GM21737 (cell line): ENCODE measurements around the gene ATP23.

ENCODE experiments used
- ATAC-seq: cut with Tn5 transposase; IDR thresholded peaks from one replicate; pipeline ENCODE4 v1.9.1; 2021; ENCODE audit warnings: mild to moderate bottlenecking, moderate library complexity; ENCODE audit not compliant: unreplicated experiment

The ATP23 gene, protein sequence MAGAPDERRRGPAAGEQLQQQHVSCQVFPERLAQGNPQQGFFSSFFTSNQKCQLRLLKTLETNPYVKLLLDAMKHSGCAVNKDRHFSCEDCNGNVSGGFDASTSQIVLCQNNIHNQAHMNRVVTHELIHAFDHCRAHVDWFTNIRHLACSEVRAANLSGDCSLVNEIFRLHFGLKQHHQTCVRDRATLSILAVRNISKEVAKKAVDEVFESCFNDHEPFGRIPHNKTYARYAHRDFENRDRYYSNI

DNA sequence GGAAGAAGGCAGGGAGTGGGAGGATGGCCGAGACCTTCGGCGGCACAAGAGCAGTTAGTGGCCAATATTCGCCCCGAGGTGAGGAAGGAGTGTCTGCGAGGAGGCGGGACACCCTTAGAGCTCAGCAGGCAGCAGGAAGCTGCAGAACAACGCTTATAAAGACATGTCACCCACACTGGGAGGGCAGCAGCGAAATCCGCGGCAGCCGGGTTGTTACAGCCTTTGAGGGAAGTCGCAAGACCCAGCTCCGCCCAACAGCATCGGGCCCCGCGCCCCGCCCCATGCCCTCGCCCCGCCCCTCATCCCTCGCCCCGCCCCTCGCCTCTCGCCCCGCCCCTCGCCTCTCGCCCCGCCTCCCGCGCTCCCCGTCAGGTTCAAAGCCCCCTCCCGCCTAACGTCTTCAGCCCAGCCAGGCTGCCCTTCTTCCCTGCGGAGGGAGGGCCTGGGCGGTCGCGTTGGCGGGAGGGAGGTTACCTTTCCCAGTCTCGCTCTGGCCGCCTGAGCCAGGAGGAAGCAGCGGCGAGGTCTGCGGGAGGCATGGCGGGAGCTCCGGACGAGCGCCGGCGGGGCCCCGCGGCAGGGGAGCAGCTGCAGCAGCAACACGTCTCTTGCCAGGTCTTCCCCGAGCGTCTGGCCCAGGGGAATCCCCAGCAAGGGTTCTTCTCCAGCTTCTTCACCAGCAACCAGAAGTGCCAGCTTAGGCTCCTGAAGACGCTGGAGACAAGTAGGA, at the start of gene ATP23:
Gene ATP23 (plus strand): TSS at position 403 of the 730 bp plus-strand sequence. CDS start 135 bp downstream, at position 538.
- peak; percentile 79 for ATAC-seq

DNA sequence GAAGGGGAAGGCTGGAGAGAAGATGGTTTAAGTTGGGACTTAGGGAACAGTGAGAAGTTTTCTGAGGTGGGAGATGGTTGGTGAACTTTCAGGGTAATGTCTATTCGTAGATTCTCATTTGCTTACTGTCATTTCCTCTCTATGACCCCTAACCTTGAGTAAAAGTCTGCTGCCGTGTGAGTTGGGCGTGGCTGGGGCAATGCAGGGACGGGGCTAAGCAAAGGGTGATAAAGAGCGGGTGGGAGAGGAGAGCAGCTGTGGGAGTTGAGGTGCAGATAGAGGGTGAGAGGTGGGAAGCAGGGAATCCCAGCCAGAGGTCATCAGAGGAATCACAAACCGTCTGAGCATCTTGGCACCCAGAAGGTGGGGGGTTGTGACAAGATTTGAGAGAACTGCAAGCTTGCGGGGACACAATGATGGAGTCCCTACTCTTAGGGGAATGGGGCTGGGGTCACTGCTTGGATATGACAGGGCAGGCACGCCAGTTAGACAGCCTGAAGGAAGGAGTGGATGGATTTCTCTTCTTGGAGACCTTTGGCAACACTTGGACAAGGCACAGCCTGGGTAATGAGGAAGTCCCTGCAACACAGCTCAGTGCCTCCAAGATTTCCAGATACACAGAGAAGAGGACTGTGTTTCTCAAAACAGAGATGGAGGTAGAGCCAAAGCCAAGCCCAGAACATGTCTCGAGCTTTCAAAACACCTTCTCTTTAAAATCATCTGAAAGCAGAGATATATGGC, 49.0 kb upstream of the ATP23 start:
- no peak for ATAC-seq

DNA sequence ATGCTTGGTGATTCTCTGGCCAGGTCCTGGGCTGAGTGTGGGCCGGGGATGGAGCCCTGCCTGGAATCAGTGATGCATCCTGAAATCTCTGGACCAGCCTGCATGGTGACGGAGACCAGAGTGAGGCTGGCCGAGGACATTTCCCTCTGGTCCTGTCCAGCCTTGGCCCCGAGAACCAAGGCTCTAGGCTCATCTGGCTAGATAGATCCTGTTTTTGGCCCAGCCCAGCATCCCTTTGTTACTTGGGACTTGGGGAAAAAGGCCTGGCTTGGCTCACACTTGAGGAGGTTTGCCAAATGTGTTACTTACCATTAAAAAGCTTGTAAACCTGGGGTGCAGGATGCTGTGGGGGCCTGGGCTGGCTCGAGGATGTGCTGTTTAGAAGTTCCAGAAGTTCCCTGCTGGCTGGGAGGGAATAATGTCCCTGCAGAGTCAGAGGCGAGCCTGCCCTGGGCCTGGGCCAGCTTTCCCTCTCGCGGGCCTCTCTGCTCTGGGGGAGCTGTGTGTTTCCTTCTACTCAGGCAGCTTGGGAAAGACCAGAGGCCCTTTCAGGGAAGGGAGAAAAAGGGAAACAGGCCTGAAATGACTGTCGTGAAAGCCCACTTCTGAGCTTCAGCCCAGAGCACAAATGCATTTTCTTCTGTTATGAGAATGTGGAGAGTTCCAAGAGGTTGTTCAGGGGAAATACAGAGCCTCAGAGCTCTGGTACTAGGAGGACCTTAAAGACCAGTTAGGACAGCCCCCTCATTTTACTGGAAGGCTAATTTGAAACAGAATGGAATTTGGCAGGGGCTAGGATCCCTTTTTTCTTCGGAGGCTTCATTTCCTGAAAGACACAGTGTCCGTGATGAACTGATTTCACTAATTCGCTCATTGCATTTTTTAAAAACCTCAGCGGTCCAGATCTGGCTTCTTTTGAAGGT, 47.7 kb upstream of the ATP23 start:
- no peak for ATAC-seq

DNA sequence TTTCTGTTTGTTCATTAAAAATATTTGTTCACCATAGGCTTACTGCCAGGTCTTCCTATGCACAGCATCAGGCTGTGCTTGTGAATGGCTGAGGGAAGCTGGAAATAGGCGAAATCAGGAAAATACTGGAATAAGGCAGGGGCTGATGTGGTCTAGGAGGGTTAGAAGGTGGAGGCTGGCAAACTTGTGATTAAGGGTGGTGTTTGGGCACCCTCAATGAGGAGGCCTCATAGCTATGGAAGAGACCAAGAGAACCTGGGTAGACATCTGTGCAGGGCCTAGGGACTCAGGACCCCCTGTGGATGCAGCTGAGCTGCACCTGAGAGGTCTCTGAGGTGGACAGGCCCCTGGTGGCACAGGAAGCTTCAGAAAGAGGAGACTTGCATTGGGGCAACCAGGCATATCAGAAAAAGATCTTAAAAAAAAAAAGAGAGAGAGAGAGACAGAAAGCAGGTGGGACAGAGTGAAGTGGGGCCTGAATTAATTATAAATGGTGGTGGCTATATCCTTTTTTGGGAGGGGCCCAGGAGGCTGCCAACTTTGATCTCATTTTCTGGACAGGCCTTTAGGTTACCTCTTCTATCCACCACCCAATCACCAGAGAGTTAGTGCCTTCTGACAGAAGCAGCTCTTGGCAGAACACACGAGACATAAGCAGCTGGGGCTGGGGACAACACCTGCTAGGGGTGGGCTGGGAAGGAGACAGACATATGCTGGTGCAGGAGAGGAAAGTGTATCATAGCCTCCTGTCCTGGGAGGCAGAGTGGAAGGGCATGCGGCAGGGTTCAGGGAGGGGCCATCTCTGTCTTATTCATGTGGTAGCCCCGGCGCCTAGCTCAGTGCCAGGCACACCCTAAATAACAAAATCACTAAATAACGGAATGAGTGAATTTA, 46.7 kb upstream of the ATP23 start:
- ATAC-seq = no peak

DNA sequence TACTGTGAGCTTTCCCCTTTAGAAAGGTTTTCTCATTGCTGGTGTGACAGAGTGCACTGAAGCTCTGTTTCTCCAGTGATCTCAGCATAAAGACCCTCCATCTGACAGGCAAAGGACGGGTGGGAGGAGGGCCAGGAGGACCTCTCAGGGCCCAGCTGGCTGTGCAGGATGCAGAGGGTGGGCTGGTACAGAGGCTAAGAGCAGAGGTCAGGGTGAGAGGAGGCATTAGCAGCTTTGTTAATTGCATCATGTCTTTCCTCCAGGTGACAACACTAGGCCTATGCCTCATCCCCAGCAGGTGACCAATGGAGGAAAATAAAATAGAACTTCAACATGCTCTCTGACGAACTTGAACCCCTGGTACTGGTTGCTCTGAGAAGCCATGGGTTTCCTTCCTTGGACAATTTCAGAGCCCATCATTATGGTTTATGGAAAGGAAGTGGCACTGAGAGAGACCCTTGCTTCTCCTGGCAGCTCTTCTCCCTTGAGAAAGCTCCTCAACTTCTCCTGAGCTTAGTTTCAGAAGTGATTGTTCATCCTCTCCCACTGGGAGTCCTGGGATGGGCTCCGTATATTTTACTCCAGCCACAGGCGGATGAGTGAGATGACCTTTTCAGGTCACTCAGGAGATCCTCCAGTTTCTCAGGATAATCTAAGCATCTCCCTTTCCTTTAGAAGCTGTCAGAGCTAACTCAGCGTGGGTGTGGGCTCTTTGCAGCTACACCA, 45.8 kb upstream of the ATP23 start:
- no peak for ATAC-seq

DNA sequence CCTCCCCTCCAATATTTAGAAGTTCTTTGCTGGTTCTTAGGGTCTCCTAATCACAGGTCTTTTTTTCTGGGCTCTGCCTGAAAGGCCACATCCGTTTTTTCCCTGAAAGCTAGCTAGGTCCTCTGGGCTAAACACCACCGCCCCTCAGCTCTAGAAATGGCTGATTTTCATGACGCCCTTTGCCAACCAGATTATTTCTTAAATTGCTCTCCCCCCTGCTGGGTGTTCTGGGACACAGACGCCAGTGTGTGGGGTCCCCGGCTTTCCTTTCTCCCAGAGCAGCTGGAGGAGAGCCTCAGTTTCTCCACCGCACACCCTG, 45.3 kb upstream of the ATP23 start:
- no peak for ATAC-seq

DNA sequence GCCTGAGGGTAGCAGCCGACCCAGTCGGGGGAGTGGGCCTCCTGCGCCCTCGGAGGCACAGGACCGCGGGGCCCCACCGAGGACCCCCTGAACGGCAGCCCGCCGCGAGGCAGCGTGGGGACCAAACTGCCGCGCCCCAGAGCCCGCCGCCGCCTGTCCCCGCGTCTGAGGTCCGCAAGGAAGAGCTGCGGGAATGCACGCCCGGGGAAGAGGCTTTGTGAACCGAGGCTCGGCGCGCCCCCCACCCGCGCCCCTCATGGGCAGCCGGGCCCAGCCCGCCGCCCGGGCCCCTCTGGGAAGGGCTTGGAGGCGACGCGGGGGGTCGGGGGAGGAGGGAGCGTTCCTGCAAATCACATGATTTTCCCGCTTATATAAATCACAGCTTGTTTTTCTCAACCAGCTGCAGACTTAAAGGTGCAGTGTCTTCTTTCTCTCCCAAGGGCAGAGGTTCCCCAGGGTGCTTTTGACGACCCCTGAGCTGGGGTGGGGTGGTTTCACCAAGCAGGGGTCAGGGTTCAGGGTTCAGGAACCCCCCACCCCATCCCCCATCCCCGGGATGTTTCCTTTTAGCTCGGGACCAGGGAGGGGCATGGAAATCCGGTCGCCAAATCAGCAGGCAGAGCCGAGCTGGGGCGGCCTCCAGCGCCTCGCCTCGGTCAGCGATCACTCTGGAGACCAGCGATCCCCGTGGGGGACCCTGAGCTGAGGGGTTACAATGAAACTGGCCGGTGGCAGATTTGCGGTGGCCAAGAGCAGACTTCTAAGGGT, 44.7 kb upstream of the ATP23 start:
- no peak for ATAC-seq

DNA sequence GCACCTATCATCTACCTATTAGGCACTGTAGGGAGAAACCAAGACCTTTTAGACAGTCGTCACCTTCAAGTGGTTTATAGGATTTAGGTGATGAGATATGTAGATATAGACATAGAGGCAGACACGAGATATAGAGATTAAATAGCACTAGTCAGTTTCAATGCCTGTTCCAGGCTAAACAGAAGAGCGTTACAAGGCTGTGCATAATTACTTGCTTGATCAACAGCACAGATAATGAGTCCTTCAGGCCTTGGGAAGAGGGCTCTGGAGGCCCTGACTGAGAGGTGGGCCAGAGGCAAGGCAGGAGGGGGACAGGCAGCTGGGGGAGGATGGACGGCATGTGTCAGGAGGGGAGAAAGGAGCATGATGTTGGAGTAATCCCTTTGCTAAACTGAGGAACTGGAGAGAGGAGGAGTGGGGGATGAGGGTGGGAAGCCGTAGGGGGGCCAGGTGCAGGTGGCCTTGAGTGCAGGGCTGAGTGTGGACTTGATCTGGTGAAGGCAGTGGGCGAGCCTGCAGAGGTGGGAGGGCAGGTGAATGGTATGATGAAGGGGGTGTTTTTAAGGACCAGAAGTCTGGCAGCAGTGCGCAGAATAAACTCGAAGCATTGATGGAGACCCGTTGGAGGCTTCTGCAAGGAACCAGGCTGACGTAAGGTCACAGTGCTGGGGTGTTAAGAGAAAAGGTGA, 43.9 kb upstream of the ATP23 start:
- no peak for ATAC-seq

DNA sequence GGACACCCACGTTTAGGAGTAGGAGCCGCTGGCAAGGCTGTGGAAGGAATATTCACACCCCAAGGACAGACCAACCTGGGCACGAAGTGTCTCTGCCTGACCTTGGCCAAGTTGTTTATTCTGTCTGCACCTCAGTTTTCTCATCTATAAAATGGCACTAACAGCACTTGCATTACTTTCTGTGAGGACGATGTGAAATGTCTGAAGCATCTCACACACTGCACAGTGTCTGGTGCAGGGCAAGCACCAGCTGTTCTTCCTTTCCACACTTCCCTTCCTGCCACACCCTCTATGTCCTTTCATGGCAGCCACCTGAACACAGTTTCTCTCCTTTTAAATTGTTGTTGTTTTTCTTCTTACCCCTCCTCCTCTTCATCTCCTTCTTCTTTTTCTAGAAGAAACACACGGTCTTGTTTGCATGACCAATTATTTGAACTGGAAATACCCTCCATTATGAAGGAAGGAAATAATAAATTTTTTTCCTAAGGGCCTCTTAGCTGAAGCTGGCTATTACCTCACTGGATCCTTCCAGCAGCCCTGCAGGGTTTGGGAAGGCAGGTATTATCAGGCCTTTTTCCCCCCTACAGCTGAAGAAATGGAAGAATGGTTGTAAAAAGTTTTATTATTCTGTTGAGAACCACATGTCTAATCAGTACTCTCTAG, 42.9 kb upstream of the ATP23 start:
- ATAC-seq = no peak

DNA sequence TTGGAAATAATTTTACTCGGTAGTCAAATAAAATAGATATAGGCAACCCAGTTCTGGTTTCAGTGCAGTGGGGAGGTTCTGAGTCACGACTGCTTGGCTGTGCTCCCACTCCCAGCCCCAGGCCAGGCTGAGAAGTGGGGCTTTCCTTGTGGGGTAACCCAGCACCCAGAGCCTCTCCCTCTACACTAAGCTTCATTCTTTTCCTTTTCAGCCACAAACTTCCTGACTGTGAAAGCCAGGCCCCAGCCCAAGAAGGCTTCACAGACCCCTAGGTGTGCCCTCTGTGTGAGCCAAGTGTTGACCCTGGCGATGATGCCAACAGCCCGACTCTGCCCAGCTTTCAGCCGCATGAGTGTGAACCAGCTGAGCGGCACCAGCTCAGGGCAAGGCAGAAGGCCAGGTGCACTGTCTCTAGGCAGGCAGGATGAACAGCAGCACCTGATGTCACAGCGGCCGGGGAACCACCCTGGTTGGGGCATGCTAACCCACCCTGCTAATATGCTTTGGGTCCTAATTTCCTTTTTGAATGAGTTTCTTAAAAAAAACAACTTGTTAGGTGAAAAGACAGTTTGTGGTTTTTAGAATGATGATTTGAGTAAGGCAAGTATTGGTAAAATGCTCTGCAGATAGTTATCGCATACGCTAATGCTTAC, 42.2 kb upstream of the ATP23 start:
- ATAC-seq = peak; percentile 79

DNA sequence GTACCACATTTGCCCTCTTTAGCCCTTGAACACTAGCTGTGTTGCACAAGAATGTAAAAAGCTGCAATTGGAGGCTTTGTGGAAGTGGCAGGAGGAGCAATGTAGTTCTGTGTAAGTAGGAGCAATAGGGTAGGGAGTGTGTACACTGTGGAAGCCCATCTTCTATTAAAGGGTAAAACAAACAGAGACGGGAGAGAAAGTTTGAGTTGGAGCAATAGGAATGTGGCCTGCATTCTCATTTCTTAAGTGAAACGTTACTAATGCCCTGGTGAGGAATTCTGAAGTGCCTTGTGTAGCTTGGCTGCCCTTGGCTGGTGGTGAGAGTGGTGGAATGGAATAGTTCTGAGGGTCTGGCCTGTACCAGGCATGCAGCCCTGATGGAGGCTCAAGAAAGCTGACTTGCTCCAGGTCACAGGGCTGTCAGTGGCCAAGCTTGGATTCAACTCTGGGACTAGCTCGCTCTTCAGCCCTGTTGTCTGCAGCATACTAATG, 38.8 kb upstream of the ATP23 start:
- ATAC-seq = no peak

DNA sequence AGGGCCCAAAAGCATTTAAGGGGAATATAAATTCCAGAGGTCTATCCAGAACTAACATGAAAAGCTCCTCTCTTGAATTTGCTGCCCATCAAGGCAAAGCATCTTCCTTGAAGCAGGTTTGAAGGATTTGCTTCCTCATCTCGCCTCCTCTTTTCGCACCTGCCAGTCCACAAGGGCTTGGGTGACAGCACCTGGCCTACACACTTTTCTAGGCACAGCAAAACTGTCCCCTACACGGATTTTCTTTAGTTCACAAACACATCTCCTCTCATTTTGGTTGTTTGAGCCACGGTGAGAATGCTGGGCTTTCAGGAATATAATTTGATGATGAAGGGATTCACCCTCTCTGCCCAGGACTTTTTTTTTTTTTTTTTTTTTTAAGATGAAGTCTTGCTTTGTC, 36.9 kb upstream of the ATP23 start:
- no peak for ATAC-seq

DNA sequence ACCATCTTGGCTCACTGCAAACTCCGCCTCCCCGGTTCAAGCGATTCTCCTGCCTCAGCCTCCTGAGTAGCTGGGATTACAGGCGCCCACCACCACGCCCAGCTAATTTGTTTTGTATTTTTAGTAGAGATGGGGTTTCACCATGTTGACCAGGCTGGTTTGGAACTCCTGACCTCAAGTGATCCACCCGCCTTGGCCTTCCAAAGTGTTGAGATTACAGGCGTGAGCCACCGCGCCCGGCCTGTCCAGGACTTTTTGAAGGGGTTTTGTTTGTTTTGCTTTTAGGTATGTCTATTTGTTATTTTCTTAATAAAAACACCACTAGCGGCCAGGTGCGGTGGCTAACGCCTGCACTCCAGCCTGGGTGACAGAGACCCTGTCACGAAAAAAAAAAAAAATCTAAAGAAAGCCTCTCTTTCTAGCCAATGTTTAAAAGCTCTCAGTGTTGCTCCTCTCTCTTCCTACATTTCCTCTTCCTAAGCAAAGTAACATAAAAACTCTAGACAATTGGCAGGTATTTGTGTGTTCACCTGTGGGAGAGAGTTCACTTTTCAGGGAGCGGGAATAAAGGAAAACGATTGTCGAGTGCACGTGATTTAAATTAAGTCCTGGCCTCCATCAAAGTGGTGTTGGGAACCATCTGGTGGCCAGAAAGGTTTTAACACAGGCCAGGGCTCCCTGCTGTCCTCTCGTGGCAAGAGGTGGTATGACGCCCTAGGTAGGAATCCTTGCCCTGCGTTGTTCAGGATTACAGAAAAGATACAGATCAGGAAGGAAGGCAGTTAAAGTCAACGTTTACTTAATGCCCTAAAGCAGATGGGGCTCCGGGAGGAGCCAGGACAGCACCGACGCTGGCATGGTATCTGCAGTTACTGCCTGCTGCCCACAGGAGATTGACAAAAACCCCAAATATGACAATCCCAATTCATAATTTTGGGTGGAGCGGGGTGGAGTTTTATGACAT, 36.2 kb upstream of the ATP23 start:
- peak; percentile 85 for ATAC-seq

DNA sequence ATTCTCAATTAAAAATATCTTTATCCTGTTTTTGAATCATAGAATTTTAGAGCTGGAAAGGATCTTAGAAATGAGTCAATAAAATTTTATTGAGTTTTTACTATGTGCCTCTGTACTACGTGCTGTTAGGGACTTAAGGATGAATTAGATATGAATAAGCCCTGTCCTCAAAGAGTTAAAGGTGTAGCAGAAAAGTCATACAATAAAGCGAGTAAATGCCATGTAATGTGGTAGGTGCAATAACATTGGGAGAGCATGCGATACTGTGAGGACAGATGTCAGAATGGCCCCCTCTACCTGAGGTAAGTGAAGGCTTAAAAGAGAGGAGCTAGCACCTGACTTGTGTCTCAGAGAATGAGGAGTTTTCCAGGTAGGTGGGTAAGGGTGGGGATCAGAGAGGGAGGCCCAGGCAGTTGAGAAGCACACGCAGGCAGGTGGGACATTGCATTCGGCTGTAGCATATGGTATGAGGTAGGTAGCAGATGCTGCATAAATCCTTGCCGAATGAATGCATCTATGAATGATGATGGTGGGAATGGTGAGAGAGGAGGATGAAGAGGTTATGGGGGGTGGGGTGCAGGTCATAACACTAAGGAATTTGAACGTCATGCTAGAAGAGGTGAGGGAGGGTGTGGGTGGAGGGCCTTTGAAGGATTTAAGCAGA, 35.4 kb upstream of the ATP23 start:
- no peak for ATAC-seq

DNA sequence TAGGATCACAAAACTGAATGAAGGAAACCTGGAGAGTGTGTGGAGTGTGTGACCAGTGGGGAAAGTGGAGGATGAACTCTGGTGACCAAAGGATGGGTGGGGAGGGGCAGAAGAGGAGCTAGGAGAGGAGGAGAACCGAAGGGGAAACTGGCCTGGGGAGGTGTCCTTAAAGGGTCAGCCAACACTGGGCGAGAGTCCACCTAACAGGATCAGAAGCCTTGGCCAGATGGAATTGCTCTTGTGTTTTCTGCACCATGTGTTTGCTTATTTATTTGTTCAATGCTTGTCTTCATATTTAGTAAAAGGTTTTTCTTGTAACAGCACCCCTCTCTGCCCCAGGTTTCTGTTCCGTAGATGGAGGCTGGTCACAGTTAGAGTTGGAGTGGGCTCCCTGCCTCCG, 34.5 kb upstream of the ATP23 start:
- no peak for ATAC-seq
